T-cell (primary cell): Measurements from ENCODE around the gene MXD1. TPM values are rescaled to one million over a fixed set of nuclear protein-coding genes. Genes with fewer than 3 reads are reported as not detected.

ENCODE experiments used
- ATAC-seq, 4 experiments: fragments of 200-7000 bp in 3 of 4; fragments of 150-1000 bp in 1 of 4; cut with Tn5 transposase; replicated peaks in 1 of 4; 1 replicate in 3 of 4; 2 replicates in 1 of 4; pipeline ENCODE4 v1.10.0; 2021; ENCODE audit warnings: moderate library complexity in 3 of 4, mild to moderate bottlenecking in 2 of 4, moderate number of reproducible peaks in 1 of 4
- CTCF ChIA-PET, 2 donors: fragments of 300-600 bp; sonication (Branson Sonifier 250); formaldehyde crosslinking; loops; one replicate each; lab custom pipeline; 2022; ENCODE audit warnings: antibody characterized with exemption in 2 of 2; lab: Charles Lee
- POLR2A ChIA-PET, 2 donors: fragments of 300-600 bp; sonication (Branson Sonifier 250); formaldehyde crosslinking; loops; one replicate each; lab custom pipeline; 2022; ENCODE audit warnings: antibody characterized with exemption in 2 of 2; lab: Charles Lee
- DNase-seq, 35 experiments: peaks; one replicate each; pipeline versions ENCODE4 v3.0.0 to v3.0.0-alpha.2; 2013 to 2023
- H3K27ac ChIP-seq: one replicate; pipeline ENCODE4 v1.5.1; 2013; ENCODE audit warnings: low read length
- H3K27me3 ChIP-seq, 2 experiments: replicated peaks in 1 of 2; 1 replicate in 1 of 2; 2 replicates in 1 of 2; pipeline versions ENCODE4 v1.6.1 to v1.7.0; 2013; ENCODE audit warnings: low read length in 1 of 2, mixed read lengths in 1 of 2; ENCODE audit not compliant: control insufficient read depth in 2 of 2, insufficient read depth in 2 of 2; ENCODE audit errors: extremely low read depth in 1 of 2
- H3K36me3 ChIP-seq, 2 donors: 1 replicate in 1 of 2; 2 replicates in 1 of 2; pipeline versions ENCODE4 v1.6.1 to v1.7.0; 2013; ENCODE audit warnings: low read length in 1 of 2; ENCODE audit not compliant: control insufficient read depth in 2 of 2, insufficient read depth in 1 of 2; ENCODE audit errors: extremely low read depth in 1 of 2
- H3K4me1 ChIP-seq, 2 experiments: 1 replicate in 1 of 2; 2 replicates in 1 of 2; pipeline versions ENCODE4 v1.6.1 to v1.7.0; 2013; ENCODE audit warnings: low read length in 2 of 2, mixed read lengths in 1 of 2; ENCODE audit not compliant: insufficient read depth in 2 of 2, control insufficient read depth in 1 of 2; ENCODE audit errors: extremely low read depth in 1 of 2
- H3K4me3 ChIP-seq, 2 donors: 1 replicate in 1 of 2; 2 replicates in 1 of 2; pipeline versions ENCODE4 v1.5.1 to v1.7.0; 2013; ENCODE audit warnings: mild to moderate bottlenecking in 2 of 2, low read length in 1 of 2, moderate library complexity in 1 of 2; ENCODE audit not compliant: control insufficient read depth in 1 of 2; ENCODE audit errors: extremely low read depth in 1 of 2
- H3K9me3 ChIP-seq: 2 replicates; pipeline ENCODE4 v1.7.0; 2013
- H3K27ac Mint-ChIP-seq, 2 donors: one replicate each; pipeline ENCODE4 v1.8.0; 2020 to 2021; ENCODE audit warnings: mild to moderate bottlenecking in 2 of 2, mixed read lengths in 2 of 2
- H3K27me3 Mint-ChIP-seq, 2 donors: one replicate each; pipeline ENCODE4 v1.8.0; 2021 to 2022; ENCODE audit warnings: mixed read lengths in 2 of 2
- H3K36me3 Mint-ChIP-seq: one replicate; pipeline ENCODE4 v1.8.0; 2021; ENCODE audit warnings: mixed read lengths
- H3K4me1 Mint-ChIP-seq, 3 donors: one replicate each; pipeline ENCODE4 v1.8.0; 2020 to 2022; ENCODE audit warnings: mixed read lengths in 3 of 3, mild to moderate bottlenecking in 1 of 3
- H3K4me3 Mint-ChIP-seq, 3 donors: one replicate each; pipeline ENCODE4 v1.8.0; 2020 to 2022; ENCODE audit warnings: mild to moderate bottlenecking in 3 of 3, mixed read lengths in 3 of 3, moderate library complexity in 3 of 3
- H3K9me3 Mint-ChIP-seq, 3 donors: one replicate each; pipeline ENCODE4 v1.8.0; 2020 to 2022; ENCODE audit warnings: mixed read lengths in 3 of 3
- WGBS: methylation state at CpG from one replicate; pipeline ENCODE4 v1.1.5; 2013; ENCODE audit warnings: missing lambda C conversion rate; ENCODE audit not compliant: insufficient coverage; 5-methylcytosine and 5-hydroxymethylcytosine counted together
- total RNA-seq, 35 experiments: library from RNA in 6 of 35; stranded (reverse) in 6 of 35; fragments of 120-200 nt in 1 of 35; gene quantifications; one replicate each; pipeline versions ENCODE4 v1.2.1 to v1.2.4 and lab custom pipeline; 2013 to 2026

MXD1 gene
- total RNA-seq, 5 donors from 2014 or later (not counting 1 experiment from before 2014, with no cell fraction given) = 13.7 to 34.5 (median 19.9) TPM

DNA sequence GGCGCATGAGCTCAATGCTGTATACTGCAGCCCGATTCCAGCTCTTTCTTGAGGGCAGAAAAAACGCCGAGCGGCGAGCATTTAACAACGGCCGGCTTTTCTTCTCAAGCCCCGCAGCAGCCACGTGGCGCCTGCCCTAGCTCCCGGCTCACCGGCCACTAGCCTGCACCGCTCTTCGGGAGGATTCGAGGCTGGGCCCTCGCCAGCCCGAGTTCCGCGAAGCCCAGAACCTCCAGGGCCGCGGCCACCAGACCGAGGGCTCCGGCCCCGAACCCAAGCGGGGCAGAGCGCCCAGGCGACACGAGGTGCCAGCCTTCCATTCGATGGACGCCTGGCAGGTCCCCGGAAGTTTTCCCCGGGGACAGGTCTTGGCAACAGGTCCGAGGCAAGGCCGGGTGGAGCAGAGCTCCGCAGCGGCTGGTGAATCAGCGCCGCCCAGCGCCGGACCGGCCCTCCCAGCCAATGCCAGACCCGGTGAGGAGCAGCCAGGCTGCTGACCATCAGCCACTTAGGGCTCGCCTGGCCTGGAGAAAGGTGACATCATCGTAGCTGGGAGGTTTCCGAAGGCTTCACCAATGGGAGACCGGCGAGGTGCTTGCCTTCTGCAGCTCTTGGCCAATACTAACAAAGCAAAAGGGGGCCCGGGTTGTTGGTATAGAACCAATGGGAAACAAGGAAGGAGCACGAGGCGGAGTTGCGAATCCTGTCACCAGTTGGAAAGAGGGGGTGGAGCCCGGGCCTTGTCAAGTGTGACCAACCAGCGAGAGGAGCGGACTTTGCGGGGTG, 552 bp upstream of the MXD1 start:
- peak overlapping the region; percentile 92 to 94 for H3K4me3 ChIP-seq
- H3K9me3 ChIP-seq = no peaks in the 10 kb centered on the region
- peak overlapping the region; percentile 98 for H3K27ac ChIP-seq
- DNase-seq (peak in 23 of 35 experiments; percentile 7 to 100 (median 99)), ATAC-seq (peak; percentile 90 to 95 (median 92))
- H3K36me3 ChIP-seq = peaks cover 0 to 25% of the 10 kb centered on the region in 2 donors
- WGBS = under 1% methylated on average over 54 of the region's 56 CpGs
- H3K27me3 ChIP-seq = no peaks in the 10 kb centered on the region
- Mint-ChIP-seq H3K27me3 (no peaks in the 10 kb centered on the region), H3K27ac (peak overlapping the region; percentile 78), H3K36me3 (peaks cover 22% of the 10 kb centered on the region), H3K9me3 (no peaks in the 10 kb centered on the region), H3K4me1 (peaks cover 30 to 36% (median 36%) of the 10 kb centered on the region in 3 donors), H3K4me3 (peak overlapping the region; percentile 80 to 86 (median 81))
- ChIA-PET POLR2A (interaction anchor here (0.5 to 3.8 kb wide), 30 partner anchors 9 to 390 kb away, joined by 3 to 29 read pairs (median 6); partner anchors contain the start of genes C2orf42 (in 1 of the 2), SNRNP27 (in 1 of the 2) and SNRPG (in 1 of the 2)), CTCF (interaction anchor here (0.6 to 5.6 kb wide), 34 partner anchors 9 to 477 kb away, joined by 3 to 35 read pairs (median 4); partner anchors contain the start of genes C2orf42 (in 1 of the 2), FAM136A (in 1 of the 2), NFU1 (in 1 of the 2) and PCBP1 (in 1 of the 2))
- peaks cover 12 to 15% of the 10 kb centered on the region in 2 experiments for H3K4me1 ChIP-seq

DNA sequence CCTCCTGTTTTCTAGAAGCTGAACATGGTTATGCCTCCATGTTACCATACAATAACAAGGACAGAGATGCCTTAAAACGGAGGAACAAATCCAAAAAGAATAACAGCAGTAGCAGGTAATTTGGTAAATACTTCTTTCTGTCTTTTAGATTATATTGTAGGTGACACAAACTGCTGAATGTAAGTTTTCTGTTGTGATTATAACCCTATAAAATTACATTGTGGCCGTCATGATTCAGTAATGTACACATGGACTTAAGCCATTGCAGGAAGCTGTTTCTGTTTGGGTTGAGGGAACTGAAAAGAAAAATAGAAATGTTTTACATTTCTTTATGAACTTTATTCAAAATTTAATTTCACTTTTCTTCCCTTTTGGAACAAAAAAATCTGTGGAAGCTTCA, 1.2 kb downstream of the MXD1 start:
- H3K36me3 Mint-ChIP-seq = peaks cover 25% of the 10 kb centered on the region
- POLR2A ChIA-PET = interaction anchor here (0.6 to 1.5 kb wide), 3 partner anchors 150 to 756 kb away, joined by 3 to 5 read pairs (median 4); partner anchors contain the start of gene PCBP1 (in 1 of the 2)
- no CpG with 5 or more reads among the region's 2 CpGs for WGBS

DNA sequence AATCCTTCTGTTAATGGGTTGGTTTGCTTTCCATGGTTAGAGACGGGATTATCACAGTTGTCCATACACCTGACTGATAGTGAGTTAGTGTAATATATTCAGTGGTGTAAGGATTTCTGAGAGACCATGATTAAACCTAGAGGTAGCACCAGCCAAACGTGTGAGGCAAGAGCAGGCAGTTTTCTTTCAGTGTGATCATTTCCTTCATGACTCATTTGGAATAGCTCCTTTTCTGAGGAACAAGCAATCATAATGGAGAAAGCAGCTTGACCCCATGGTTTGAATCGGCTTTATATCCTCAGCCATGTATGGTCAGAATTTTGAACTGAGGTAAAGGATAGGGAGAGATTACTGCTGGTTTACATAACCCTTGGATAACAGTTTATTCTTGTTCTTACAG, 2.9 kb downstream of the MXD1 start:
- Histone ChIP-seq H3K27ac (no peak overlapping the region), H3K36me3 (peaks cover 0 to 28% of the 10 kb centered on the region in 2 donors), H3K4me1 (peaks cover 12 to 15% of the 10 kb centered on the region in 2 experiments), H3K4me3 (no peak overlapping the region), H3K9me3 (no peaks in the 10 kb centered on the region), H3K27me3 (no peaks in the 10 kb centered on the region)
- ATAC-seq (no peak), DNase-seq (no peak)
- no peaks in the 10 kb centered on the region for H3K9me3 Mint-ChIP-seq
- peaks cover 34% of the 10 kb centered on the region for H3K36me3 Mint-ChIP-seq
- CTCF ChIA-PET = no interaction called here
- no peak overlapping the region for H3K4me3 Mint-ChIP-seq
- POLR2A ChIA-PET = no interaction called here
- no peak overlapping the region for H3K27ac Mint-ChIP-seq
- no peaks in the 10 kb centered on the region for H3K27me3 Mint-ChIP-seq
- H3K4me1 Mint-ChIP-seq = peaks cover 27 to 35% (median 34%) of the 10 kb centered on the region in 3 donors
- 75% methylated on average over 2 of the region's 3 CpGs for WGBS

More for the DNA sequence above, 1.2 kb downstream of the MXD1 start:
- H3K4me1 ChIP-seq = peaks cover 12 to 15% of the 10 kb centered on the region in 2 experiments
- no peaks in the 10 kb centered on the region for H3K9me3 ChIP-seq
- Mint-ChIP-seq H3K27ac (peak overlapping the region in 1 of 2 donors; percentile 77), H3K4me3 (peak overlapping the region; percentile 76 to 81 (median 77)), H3K27me3 (no peaks in the 10 kb centered on the region), H3K9me3 (no peaks in the 10 kb centered on the region), H3K4me1 (peaks cover 30 to 39% (median 37%) of the 10 kb centered on the region in 3 donors)
- peaks cover 0 to 23% of the 10 kb centered on the region in 2 donors for H3K36me3 ChIP-seq
- ATAC-seq (no peak), DNase-seq (no peak)
- H3K4me3 ChIP-seq = peak overlapping the region; percentile 61 to 94
- CTCF ChIA-PET = interaction anchor here (0.6 to 5.6 kb wide), 5 partner anchors 103 to 227 kb away, joined by 3 to 34 read pairs (median 4); no protein-coding TSS in a partner anchor
- H3K27me3 ChIP-seq = no peaks in the 10 kb centered on the region
- no peak overlapping the region for H3K27ac ChIP-seq

DNA sequence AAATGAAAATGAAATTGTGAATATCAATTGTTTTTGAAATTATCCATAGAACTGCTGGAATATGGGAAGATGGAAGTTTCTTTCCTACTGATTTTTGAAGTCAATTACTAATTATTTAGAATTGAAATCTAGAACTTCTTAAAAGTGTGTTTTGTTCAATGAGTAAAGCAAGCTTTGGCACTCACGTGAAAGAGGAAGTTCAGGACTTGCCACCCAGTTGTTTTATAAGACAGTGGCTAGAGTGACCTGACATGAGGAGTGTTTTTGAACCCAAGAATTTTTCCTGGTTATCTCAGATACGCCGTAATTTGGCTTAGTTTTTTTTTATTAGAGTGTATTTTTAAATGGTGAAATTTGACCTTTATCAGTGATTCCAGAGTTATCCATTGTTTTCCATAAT, 3.5 kb downstream of the MXD1 start:
- DNase-seq = no peak
- no peaks in the 10 kb centered on the region for H3K27me3 Mint-ChIP-seq
- Histone ChIP-seq H3K4me1 (peaks cover 15% of the 10 kb centered on the region in 2 experiments), H3K27ac (no peak overlapping the region), H3K9me3 (no peaks in the 10 kb centered on the region), H3K4me3 (no peak overlapping the region), H3K27me3 (no peaks in the 10 kb centered on the region), H3K36me3 (peaks cover 0 to 28% of the 10 kb centered on the region in 2 donors)
- peaks cover 33 to 39% (median 36%) of the 10 kb centered on the region in 3 donors for H3K4me1 Mint-ChIP-seq
- CTCF ChIA-PET = no interaction called here
- no peak for ATAC-seq
- peaks cover 39% of the 10 kb centered on the region for H3K36me3 Mint-ChIP-seq
- POLR2A ChIA-PET = interaction anchor here in 1 of 2 donors (0.7 kb wide), 1 partner anchor 123 kb away, joined by 3 read pairs; no protein-coding TSS in a partner anchor
- H3K4me3 Mint-ChIP-seq = no peak overlapping the region
- H3K9me3 Mint-ChIP-seq = no peaks in the 10 kb centered on the region
- no peak overlapping the region for H3K27ac Mint-ChIP-seq
- 0% methylated on average over 1 of the region's 3 CpGs for WGBS

DNA sequence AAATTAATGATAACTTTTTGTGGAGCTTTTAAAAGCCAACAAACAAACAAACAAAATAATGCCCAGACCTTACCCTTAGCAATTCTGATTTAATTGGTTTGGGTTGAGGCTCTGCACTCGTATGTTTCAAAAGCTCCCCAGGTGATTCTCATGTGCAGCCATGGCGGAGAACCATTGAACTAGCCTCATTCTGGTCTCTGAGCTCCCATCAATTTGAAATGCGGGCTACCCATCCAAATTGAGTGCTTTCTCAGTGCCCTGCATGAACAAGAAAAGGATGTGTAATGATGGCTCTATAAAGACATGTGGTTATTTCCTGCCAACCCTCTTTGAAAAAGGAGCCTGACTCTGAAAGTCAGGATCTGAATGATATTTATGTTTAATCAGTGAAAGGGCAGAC, 8.2 kb downstream of the MXD1 start:
- Mint-ChIP-seq H3K36me3 (peaks cover 45% of the 10 kb centered on the region), H3K4me1 (peaks cover 21 to 24% (median 23%) of the 10 kb centered on the region in 3 donors), H3K27me3 (no peaks in the 10 kb centered on the region), H3K9me3 (no peaks in the 10 kb centered on the region), H3K4me3 (no peak overlapping the region), H3K27ac (no peak overlapping the region)
- H3K4me3 ChIP-seq = no peak overlapping the region
- WGBS = no CpG with 5 or more reads among the region's 3 CpGs
- H3K27ac ChIP-seq = no peak overlapping the region
- POLR2A ChIA-PET = interaction anchor here (0.5 to 1.1 kb wide), 2 partner anchors 8 to 290 kb away, joined by 4 to 14 read pairs; partner anchors contain the start of gene MXD1 (in 1 of the 2)
- CTCF ChIA-PET = interaction anchor here in 1 of 2 donors (0.6 to 2.1 kb wide), 4 partner anchors 8 to 314 kb away, joined by 3 to 5 read pairs (median 4); partner anchors contain the start of gene MXD1
- H3K36me3 ChIP-seq = peaks cover 0 to 38% of the 10 kb centered on the region in 2 donors
- H3K4me1 ChIP-seq = peaks cover 0 to 4% of the 10 kb centered on the region in 2 experiments
- H3K27me3 ChIP-seq = no peaks in the 10 kb centered on the region
- no peaks in the 10 kb centered on the region for H3K9me3 ChIP-seq
- no peak for ATAC-seq
- DNase-seq = no peak

DNA sequence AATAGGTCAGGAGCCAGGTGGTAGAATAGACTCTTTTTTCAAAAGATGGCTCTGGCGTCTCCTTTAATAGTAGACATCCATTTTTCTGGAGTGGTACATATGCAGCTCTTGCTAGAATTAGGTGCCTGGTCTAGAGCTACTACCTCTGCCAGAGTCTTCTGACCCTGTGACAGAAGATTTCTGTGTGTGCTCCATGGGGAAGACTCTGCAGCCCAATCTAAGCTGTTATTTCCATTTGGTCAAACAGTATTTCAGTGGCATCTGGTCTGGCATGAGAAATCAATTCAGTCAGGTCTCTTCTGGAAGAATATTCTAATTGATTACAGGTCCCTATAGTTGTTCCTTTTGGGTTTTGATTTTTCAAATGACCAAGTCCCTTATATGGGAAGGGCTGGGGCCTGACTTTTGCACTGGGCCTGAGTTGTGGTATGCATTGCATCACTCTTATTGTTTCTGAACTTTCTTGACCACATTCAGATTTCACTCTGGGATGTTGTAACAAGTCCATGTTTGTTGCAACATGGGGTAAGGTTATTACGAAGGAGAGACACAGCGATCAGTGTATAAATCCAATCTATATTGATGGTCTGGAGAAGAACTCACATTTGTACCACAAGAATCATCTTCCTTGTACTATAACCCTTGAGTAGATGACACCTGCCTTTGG, 12.1 kb downstream of the MXD1 start:
- H3K4me1 Mint-ChIP-seq = peaks cover 28 to 40% (median 31%) of the 10 kb centered on the region in 3 donors
- peaks cover 43% of the 10 kb centered on the region for H3K36me3 Mint-ChIP-seq
- H3K27ac ChIP-seq = no peak overlapping the region
- ATAC-seq (no peak), DNase-seq (no peak)
- no peaks in the 10 kb centered on the region for H3K27me3 Mint-ChIP-seq
- H3K9me3 ChIP-seq = no peaks in the 10 kb centered on the region
- H3K4me3 Mint-ChIP-seq = no peak overlapping the region
- no peaks in the 10 kb centered on the region for H3K9me3 Mint-ChIP-seq
- POLR2A ChIA-PET = no interaction called here
- no peak overlapping the region for H3K27ac Mint-ChIP-seq
- H3K4me3 ChIP-seq = no peak overlapping the region
- H3K36me3 ChIP-seq = peaks cover 0 to 26% of the 10 kb centered on the region in 2 donors
- CTCF ChIA-PET = no interaction called here
- H3K27me3 ChIP-seq = no peaks in the 10 kb centered on the region
- H3K4me1 ChIP-seq = peaks cover 4% of the 10 kb centered on the region in 2 experiments
- no CpG with 5 or more reads among the region's 3 CpGs for WGBS
